ENCODE results near the gene MTFR2. TPM values are rescaled to one million over a fixed set of nuclear protein-coding genes. Genes with fewer than 3 reads are reported as not detected.

MTFR2 gene
- total RNA-seq, 1 donor from 2014 or later: 0.79 TPM

DNA sequence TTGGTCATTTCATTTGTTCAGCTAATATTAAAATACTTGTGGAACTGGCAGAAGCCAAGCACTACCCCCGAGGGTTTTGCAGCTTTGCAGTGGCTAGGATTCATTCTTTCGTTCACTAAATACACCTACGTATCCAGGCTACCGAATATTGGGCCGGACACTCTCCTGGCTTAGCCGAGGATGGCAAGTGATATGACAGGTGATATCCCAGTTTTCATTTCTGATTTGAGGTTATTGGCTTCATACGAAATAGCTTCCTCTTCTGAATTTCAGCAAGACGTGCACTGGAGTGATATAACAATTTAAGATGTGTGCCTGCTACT, 536 bp upstream of the MTFR2 start:
- no peak for FAIRE-seq
- no peaks in the 10 kb centered on the region for H3K27me3 ChIP-seq (ENCODE audit: control insufficient read depth, insufficient read depth, low read length)
- no peaks in the 10 kb centered on the region for H3K36me3 ChIP-seq (ENCODE audit: control insufficient read depth, insufficient read depth, low read length)
- no peak for DNase-seq (ENCODE audit: low read depth)
- TF ChIP-seq, protein P1, sequence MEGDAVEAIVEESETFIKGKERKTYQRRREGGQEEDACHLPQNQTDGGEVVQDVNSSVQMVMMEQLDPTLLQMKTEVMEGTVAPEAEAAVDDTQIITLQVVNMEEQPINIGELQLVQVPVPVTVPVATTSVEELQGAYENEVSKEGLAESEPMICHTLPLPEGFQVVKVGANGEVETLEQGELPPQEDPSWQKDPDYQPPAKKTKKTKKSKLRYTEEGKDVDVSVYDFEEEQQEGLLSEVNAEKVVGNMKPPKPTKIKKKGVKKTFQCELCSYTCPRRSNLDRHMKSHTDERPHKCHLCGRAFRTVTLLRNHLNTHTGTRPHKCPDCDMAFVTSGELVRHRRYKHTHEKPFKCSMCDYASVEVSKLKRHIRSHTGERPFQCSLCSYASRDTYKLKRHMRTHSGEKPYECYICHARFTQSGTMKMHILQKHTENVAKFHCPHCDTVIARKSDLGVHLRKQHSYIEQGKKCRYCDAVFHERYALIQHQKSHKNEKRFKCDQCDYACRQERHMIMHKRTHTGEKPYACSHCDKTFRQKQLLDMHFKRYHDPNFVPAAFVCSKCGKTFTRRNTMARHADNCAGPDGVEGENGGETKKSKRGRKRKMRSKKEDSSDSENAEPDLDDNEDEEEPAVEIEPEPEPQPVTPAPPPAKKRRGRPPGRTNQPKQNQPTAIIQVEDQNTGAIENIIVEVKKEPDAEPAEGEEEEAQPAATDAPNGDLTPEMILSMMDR (IDR thresholded peaks at IDR 0.05; ENCODE audit: insufficient read depth, low read length, severe bottlenecking): no peak
- H3K4me3 ChIP-seq (ENCODE audit: low read depth, low read length): peak overlapping the region; percentile 69

DNA sequence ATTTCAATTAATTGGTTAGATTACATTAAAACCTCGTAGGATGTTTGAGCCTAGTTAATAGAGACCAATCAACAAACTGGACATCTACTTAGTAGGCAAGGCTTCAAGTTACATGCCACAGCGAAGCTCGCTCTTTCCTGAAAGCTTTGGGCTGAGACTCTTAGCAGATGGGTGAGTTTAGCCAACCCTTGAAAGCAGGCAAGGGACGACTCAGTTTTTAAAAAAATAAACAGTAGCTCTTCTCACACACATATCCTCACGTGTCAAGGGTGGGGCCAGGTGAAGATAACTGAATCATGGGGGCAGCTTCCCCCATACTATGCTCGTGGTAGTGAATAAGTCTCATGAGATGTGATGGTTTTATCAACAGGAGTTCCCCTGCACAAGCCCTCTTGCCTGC, 775 bp downstream of the MTFR2 start:
- DNase-seq (ENCODE audit: low read depth) (peak; percentile 25), FAIRE-seq (no peak)
- Histone ChIP-seq H3K36me3 (ENCODE audit: control insufficient read depth, insufficient read depth, low read length) (no peaks in the 10 kb centered on the region), H3K4me3 (ENCODE audit: low read depth, low read length) (peak overlapping the region; percentile 69), H3K27me3 (ENCODE audit: control insufficient read depth, insufficient read depth, low read length) (no peaks in the 10 kb centered on the region)
- TF ChIP-seq, protein P1 (IDR thresholded peaks at IDR 0.05; ENCODE audit: insufficient read depth, low read length, severe bottlenecking): no peak

DNA sequence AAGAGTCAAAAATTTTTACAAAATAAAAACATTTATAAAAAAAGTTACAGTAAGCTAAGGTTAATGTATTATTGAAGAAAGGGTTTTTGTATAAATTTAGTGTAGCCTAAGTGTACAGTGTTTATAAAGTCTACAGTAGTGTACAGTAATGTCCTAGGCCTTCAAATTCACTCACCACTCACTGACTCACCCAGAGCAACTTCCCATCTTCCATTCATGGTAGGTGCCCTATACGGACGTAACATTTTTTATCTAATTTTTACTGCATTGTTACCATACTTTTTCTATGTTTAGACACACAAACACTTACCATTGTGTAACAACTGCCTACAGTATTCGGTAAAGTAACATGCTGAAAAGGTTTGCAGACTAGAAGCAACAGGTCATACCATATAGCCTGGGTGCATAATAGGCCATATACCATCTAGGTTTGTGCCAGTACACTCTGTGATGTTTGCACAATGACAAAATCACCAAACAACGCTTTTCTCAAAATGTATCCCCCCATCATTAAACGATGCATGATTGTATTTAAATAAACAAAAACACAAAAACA, 6.0 kb downstream of the MTFR2 start:
- Histone ChIP-seq H3K27me3 (ENCODE audit: control insufficient read depth, insufficient read depth, low read length) (no peaks in the 10 kb centered on the region), H3K36me3 (ENCODE audit: control insufficient read depth, insufficient read depth, low read length) (no peaks in the 10 kb centered on the region), H3K4me3 (ENCODE audit: low read depth, low read length) (no peak overlapping the region)
- DNase-seq (ENCODE audit: low read depth): no peak
- TF ChIP-seq, protein P1 (IDR thresholded peaks at IDR 0.05; ENCODE audit: insufficient read depth, low read length, severe bottlenecking): no peak
- no peak for FAIRE-seq

DNA sequence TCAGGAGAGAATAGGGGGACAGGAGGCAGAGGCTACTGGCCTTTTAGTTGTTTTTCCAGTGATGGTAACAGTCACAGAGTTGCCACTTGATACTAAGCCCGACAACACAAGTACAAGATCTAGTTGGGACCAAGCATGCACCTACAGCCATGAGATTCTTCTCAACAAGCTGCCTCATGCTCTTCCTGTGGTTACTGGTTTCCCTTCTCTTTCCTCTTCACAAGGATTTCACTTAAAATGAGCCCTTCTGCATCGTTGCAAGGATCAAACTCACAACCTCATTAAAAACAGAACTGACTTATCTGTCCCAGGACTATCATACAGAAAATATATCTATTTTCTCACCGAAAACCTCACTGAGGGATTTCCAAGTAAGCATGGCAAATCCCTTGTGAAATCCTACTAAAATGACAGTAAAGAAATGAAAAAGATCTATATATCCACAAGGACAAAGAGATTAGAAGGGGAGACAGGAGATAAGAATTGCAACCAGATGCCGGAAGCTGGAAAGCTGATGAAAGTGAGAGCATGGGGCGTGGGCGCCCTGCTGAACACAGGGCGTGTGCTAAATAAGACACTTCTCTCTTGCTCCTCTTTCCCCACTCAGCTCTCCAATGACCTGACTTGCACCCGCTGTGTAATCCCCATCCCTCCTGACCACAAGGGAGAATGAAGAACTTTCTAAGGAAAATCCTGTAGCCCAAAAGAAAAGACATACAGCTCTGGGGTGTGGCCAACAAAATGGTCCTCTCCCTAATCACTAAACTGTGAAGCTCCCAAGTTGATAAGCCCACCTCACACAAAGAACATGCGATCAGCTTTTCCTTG, 13.4 kb downstream of the MTFR2 start:
- H3K27me3 ChIP-seq (ENCODE audit: control insufficient read depth, insufficient read depth, low read length): no peaks in the 10 kb centered on the region
- TF ChIP-seq, protein P1 (IDR thresholded peaks at IDR 0.05; ENCODE audit: insufficient read depth, low read length, severe bottlenecking): no peak
- no peaks in the 10 kb centered on the region for H3K36me3 ChIP-seq (ENCODE audit: control insufficient read depth, insufficient read depth, low read length)
- H3K4me3 ChIP-seq (ENCODE audit: low read depth, low read length): no peak overlapping the region
- FAIRE-seq (peak; percentile 83), DNase-seq (ENCODE audit: low read depth) (no peak)

DNA sequence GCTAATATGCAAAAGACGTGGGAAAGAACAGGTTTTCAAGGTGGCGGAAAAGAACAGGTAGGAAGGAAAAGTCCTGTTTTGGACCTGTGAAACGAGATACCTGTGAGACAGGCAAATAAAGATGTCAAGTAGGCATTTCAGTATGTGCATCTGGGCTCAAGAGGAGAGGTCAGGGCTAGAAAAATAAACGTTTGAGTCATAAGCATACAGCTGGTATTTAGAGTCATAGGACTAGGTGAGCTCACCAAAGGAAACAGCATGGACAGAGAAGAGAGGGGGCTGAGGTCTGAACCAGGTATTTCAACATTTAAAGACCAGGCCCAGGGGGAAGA, 14.9 kb downstream of the MTFR2 start:
- no peak overlapping the region for H3K4me3 ChIP-seq (ENCODE audit: low read depth, low read length)
- no peaks in the 10 kb centered on the region for H3K36me3 ChIP-seq (ENCODE audit: control insufficient read depth, insufficient read depth, low read length)
- peak; percentile 88 for DNase-seq (ENCODE audit: low read depth)
- FAIRE-seq: no peak
- no peaks in the 10 kb centered on the region for H3K27me3 ChIP-seq (ENCODE audit: control insufficient read depth, insufficient read depth, low read length)
- TF ChIP-seq, protein P1 (IDR thresholded peaks at IDR 0.05; ENCODE audit: insufficient read depth, low read length, severe bottlenecking): no peak

DNA sequence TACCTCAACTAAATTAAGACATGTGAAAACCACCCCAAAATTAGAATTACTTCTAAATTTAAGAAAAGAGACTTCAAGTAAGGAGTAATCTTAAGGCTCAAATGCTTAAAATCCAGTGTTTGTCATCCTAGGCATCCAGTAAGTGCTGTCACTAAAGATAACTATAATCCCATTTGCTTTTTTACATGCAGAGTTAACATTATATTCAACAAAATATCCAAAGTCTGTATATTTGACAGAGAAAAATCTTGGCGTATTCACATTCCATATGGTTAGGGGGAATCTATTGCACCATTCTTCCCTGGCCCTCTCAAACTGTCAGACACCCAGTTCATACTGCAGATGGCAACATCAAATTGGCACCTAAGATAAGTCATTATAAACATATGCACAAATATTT, 17.4 kb downstream of the MTFR2 start:
- H3K4me3 ChIP-seq (ENCODE audit: low read depth, low read length): no peak overlapping the region
- TF ChIP-seq, protein P1 (IDR thresholded peaks at IDR 0.05; ENCODE audit: insufficient read depth, low read length, severe bottlenecking): no peak
- FAIRE-seq: no peak

More for the DNA sequence above, 17.4 kb downstream of the MTFR2 start:
- Histone ChIP-seq H3K36me3 (ENCODE audit: control insufficient read depth, insufficient read depth, low read length) (no peaks in the 10 kb centered on the region), H3K27me3 (ENCODE audit: control insufficient read depth, insufficient read depth, low read length) (no peaks in the 10 kb centered on the region)
- DNase-seq (ENCODE audit: low read depth): no peak
